Memory B cell (primary cell): Measurements from ENCODE around the gene ABCA13.

Experiments
- ATAC-seq: fragments of 150-1000 bp; cut with Tn5 transposase; 2 replicates; pipeline ENCODE4 v1.10.0; 2021; ENCODE audit warnings: low read depth, mild to moderate bottlenecking, moderate library complexity
- DNase-seq, 2 donors: peaks; one replicate each; pipeline ENCODE4 v3.0.0; 2022; ENCODE audit warnings: low spot score in 2 of 2
- H3K27ac Mint-ChIP-seq: one replicate; pipeline ENCODE4 v1.8.0; 2022; ENCODE audit warnings: mild to moderate bottlenecking, moderate library complexity, mixed read lengths
- H3K27me3 Mint-ChIP-seq: one replicate; pipeline ENCODE4 v1.8.0; 2022; ENCODE audit warnings: mixed read lengths
- H3K36me3 Mint-ChIP-seq: one replicate; pipeline ENCODE4 v1.8.0; 2022; ENCODE audit warnings: mild to moderate bottlenecking, mixed read lengths
- H3K4me1 Mint-ChIP-seq: one replicate; pipeline ENCODE4 v1.8.0; 2022; ENCODE audit warnings: mixed read lengths
- H3K4me3 Mint-ChIP-seq: one replicate; pipeline ENCODE4 v1.8.0; 2022; ENCODE audit warnings: mild to moderate bottlenecking, moderate library complexity, mixed read lengths
- H3K9me3 Mint-ChIP-seq: one replicate; pipeline ENCODE4 v1.8.0; 2022; ENCODE audit warnings: mixed read lengths

The ABCA13 gene

GRCh38 chr7:48587475-48587874, 416.2 kb downstream of the ABCA13 start:
- DNase-seq: no peak
- Mint-ChIP-seq H3K4me1 (no peaks in the 10 kb centered on the region), H3K9me3 (peaks cover 2% of the 10 kb centered on the region), H3K27ac (no peak overlapping the region), H3K4me3 (no peak overlapping the region), H3K27me3 (no peaks in the 10 kb centered on the region), H3K36me3 (no peaks in the 10 kb centered on the region)
- ATAC-seq: no peak

- DNase-seq: no peak
- Mint-ChIP-seq H3K27ac (no peak overlapping the region), H3K27me3 (no peaks in the 10 kb centered on the region), H3K4me3 (no peak overlapping the region), H3K36me3 (no peaks in the 10 kb centered on the region), H3K4me1 (no peaks in the 10 kb centered on the region), H3K9me3 (peaks cover 7% of the 10 kb centered on the region)
- no peak for ATAC-seq
These were observed 423.1 kb downstream of the ABCA13 start for GRCh38 chr7:48594349-48594748.

- peaks cover 7% of the 10 kb centered on the region for H3K9me3 Mint-ChIP-seq
- H3K4me3 Mint-ChIP-seq: no peak overlapping the region
- ATAC-seq: no peak
- no peaks in the 10 kb centered on the region for H3K27me3 Mint-ChIP-seq
- no peaks in the 10 kb centered on the region for H3K36me3 Mint-ChIP-seq
- H3K4me1 Mint-ChIP-seq: no peaks in the 10 kb centered on the region
- H3K27ac Mint-ChIP-seq: no peak overlapping the region
- DNase-seq: no peak
These were observed 424.5 kb downstream of the ABCA13 start for GRCh38 chr7:48595756-48596155.

GRCh38 chr7:48610705-48611104, 439.4 kb downstream of the ABCA13 start:
- no peaks in the 10 kb centered on the region for H3K4me1 Mint-ChIP-seq
- H3K4me3 Mint-ChIP-seq: no peak overlapping the region
- DNase-seq: no peak
- H3K27me3 Mint-ChIP-seq: no peaks in the 10 kb centered on the region
- H3K36me3 Mint-ChIP-seq: no peaks in the 10 kb centered on the region
- ATAC-seq: no peak
- no peak overlapping the region for H3K27ac Mint-ChIP-seq
- H3K9me3 Mint-ChIP-seq: peaks cover 6% of the 10 kb centered on the region

GRCh38 chr7:48611993-48612392, 440.7 kb downstream of the ABCA13 start:
- Mint-ChIP-seq H3K4me1 (no peaks in the 10 kb centered on the region), H3K9me3 (peaks cover 5% of the 10 kb centered on the region), H3K4me3 (no peak overlapping the region), H3K36me3 (no peaks in the 10 kb centered on the region), H3K27me3 (no peaks in the 10 kb centered on the region), H3K27ac (no peak overlapping the region)
- ATAC-seq (no peak), DNase-seq (no peak)

GRCh38 chr7:48617508-48617907, 446.2 kb downstream of the ABCA13 start:
- no peak overlapping the region for H3K27ac Mint-ChIP-seq
- H3K27me3 Mint-ChIP-seq: no peaks in the 10 kb centered on the region
- no peaks in the 10 kb centered on the region for H3K36me3 Mint-ChIP-seq
- no peak overlapping the region for H3K4me3 Mint-ChIP-seq
- H3K9me3 Mint-ChIP-seq: peaks cover 5% of the 10 kb centered on the region
- ATAC-seq (no peak), DNase-seq (no peak)
- H3K4me1 Mint-ChIP-seq: no peaks in the 10 kb centered on the region

- no peaks in the 10 kb centered on the region for H3K4me1 Mint-ChIP-seq
These were observed 446.7 kb downstream of the ABCA13 start for GRCh38 chr7:48617993-48618392.

GRCh38 chr7:48621076-48621475, 449.8 kb downstream of the ABCA13 start:
- H3K4me1 Mint-ChIP-seq: no peaks in the 10 kb centered on the region
- DNase-seq (no peak), ATAC-seq (no peak)
- H3K9me3 Mint-ChIP-seq: peaks cover 7% of the 10 kb centered on the region
- H3K4me3 Mint-ChIP-seq: no peak overlapping the region
- no peaks in the 10 kb centered on the region for H3K36me3 Mint-ChIP-seq
- H3K27ac Mint-ChIP-seq: no peak overlapping the region
- no peaks in the 10 kb centered on the region for H3K27me3 Mint-ChIP-seq

More at GRCh38 chr7:48617993-48618392, 446.7 kb downstream of the ABCA13 start:
- Mint-ChIP-seq H3K27me3 (no peaks in the 10 kb centered on the region), H3K27ac (no peak overlapping the region), H3K36me3 (no peaks in the 10 kb centered on the region), H3K4me3 (no peak overlapping the region), H3K9me3 (peaks cover 5% of the 10 kb centered on the region)
- DNase-seq (no peak), ATAC-seq (no peak)

GRCh38 chr7:48627164-48627563, 455.9 kb downstream of the ABCA13 start:
- peaks cover 8% of the 10 kb centered on the region for H3K9me3 Mint-ChIP-seq
- H3K4me1 Mint-ChIP-seq: no peaks in the 10 kb centered on the region
- H3K27ac Mint-ChIP-seq: no peak overlapping the region
- H3K27me3 Mint-ChIP-seq: no peaks in the 10 kb centered on the region
- no peak for ATAC-seq
- no peak overlapping the region for H3K4me3 Mint-ChIP-seq
- no peak for DNase-seq
- no peaks in the 10 kb centered on the region for H3K36me3 Mint-ChIP-seq

GRCh38 chr7:48628793-48629349, 457.6 kb downstream of the ABCA13 start:
- no peaks in the 10 kb centered on the region for H3K27me3 Mint-ChIP-seq
- no peak overlapping the region for H3K4me3 Mint-ChIP-seq
- peaks cover 7% of the 10 kb centered on the region for H3K9me3 Mint-ChIP-seq
- H3K4me1 Mint-ChIP-seq: no peaks in the 10 kb centered on the region
- H3K36me3 Mint-ChIP-seq: no peaks in the 10 kb centered on the region
- DNase-seq (no peak), ATAC-seq (no peak)
- H3K27ac Mint-ChIP-seq: no peak overlapping the region

- Mint-ChIP-seq H3K36me3 (no peaks in the 10 kb centered on the region), H3K4me1 (no peaks in the 10 kb centered on the region), H3K9me3 (peaks cover 5% of the 10 kb centered on the region), H3K27me3 (no peaks in the 10 kb centered on the region), H3K27ac (no peak overlapping the region), H3K4me3 (no peak overlapping the region)
- DNase-seq (no peak), ATAC-seq (no peak)
These were observed 462.9 kb downstream of the ABCA13 start for GRCh38 chr7:48634116-48634632.

GRCh38 chr7:48635796-48636195, 464.5 kb downstream of the ABCA13 start:
- H3K9me3 Mint-ChIP-seq: peaks cover 4% of the 10 kb centered on the region
- H3K27ac Mint-ChIP-seq: no peak overlapping the region
- no peaks in the 10 kb centered on the region for H3K4me1 Mint-ChIP-seq
- no peak overlapping the region for H3K4me3 Mint-ChIP-seq
- DNase-seq (no peak), ATAC-seq (no peak)
- H3K27me3 Mint-ChIP-seq: no peaks in the 10 kb centered on the region
- H3K36me3 Mint-ChIP-seq: no peaks in the 10 kb centered on the region

- Mint-ChIP-seq H3K36me3 (no peaks in the 10 kb centered on the region), H3K4me3 (no peak overlapping the region), H3K9me3 (peaks cover 2% of the 10 kb centered on the region), H3K4me1 (no peaks in the 10 kb centered on the region), H3K27ac (no peak overlapping the region), H3K27me3 (no peaks in the 10 kb centered on the region)
- DNase-seq: no peak
- ATAC-seq: no peak
These were observed 465.2 kb downstream of the ABCA13 start for GRCh38 chr7:48636391-48637015.

- no peak for ATAC-seq
These were observed 466.1 kb downstream of the ABCA13 start for GRCh38 chr7:48637382-48637781.

GRCh38 chr7:48638041-48638440, 466.8 kb downstream of the ABCA13 start:
- DNase-seq: no peak
- H3K27me3 Mint-ChIP-seq: no peaks in the 10 kb centered on the region
- ATAC-seq: no peak
- peaks cover 2% of the 10 kb centered on the region for H3K9me3 Mint-ChIP-seq
- H3K4me1 Mint-ChIP-seq: no peaks in the 10 kb centered on the region
- no peaks in the 10 kb centered on the region for H3K36me3 Mint-ChIP-seq
- no peak overlapping the region for H3K4me3 Mint-ChIP-seq
- no peak overlapping the region for H3K27ac Mint-ChIP-seq

More at GRCh38 chr7:48637382-48637781, 466.1 kb downstream of the ABCA13 start:
- Mint-ChIP-seq H3K9me3 (peaks cover 2% of the 10 kb centered on the region), H3K27me3 (no peaks in the 10 kb centered on the region), H3K27ac (no peak overlapping the region), H3K4me1 (no peaks in the 10 kb centered on the region), H3K4me3 (no peak overlapping the region), H3K36me3 (no peaks in the 10 kb centered on the region)
- no peak for DNase-seq
